ENCODE results near the gene WDR81. TPM values are rescaled to one million over a fixed set of nuclear protein-coding genes. Genes with fewer than 3 reads are reported as not detected.

WDR81 gene
- total and polyA plus RNA-seq, 2 experiments from 2014 or later, result 3.5 to 14.5 TPM

DNA sequence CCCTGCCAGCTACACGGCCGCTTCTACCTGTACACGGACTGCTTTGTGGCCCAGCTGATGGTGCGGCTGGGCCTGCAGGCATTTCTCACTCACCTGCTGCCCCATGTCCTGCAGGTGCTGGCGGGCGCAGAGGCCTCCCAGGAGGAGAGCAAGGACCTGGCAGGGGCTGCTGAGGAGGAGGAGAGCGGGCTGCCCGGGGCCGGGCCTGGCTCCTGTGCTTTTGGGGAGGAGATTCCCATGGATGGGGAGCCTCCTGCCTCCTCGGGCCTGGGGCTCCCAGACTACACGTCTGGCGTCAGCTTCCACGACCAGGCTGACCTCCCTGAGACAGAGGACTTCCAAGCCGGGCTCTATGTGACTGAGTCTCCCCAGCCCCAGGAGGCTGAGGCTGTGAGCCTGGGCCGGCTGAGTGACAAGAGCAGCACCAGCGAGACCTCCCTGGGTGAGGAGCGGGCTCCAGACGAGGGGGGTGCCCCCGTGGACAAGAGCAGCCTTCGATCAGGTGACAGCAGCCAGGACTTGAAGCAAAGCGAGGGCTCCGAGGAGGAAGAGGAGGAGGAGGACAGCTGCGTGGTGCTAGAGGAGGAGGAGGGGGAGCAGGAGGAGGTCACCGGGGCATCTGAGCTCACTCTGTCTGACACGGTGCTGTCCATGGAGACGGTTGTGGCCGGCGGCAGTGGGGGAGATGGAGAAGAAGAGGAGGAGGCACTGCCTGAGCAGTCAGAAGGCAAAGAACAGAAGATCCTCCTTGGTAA, 3.5 kb downstream of the WDR81 start (continued):
- TF ChIP-seq, protein P1, sequence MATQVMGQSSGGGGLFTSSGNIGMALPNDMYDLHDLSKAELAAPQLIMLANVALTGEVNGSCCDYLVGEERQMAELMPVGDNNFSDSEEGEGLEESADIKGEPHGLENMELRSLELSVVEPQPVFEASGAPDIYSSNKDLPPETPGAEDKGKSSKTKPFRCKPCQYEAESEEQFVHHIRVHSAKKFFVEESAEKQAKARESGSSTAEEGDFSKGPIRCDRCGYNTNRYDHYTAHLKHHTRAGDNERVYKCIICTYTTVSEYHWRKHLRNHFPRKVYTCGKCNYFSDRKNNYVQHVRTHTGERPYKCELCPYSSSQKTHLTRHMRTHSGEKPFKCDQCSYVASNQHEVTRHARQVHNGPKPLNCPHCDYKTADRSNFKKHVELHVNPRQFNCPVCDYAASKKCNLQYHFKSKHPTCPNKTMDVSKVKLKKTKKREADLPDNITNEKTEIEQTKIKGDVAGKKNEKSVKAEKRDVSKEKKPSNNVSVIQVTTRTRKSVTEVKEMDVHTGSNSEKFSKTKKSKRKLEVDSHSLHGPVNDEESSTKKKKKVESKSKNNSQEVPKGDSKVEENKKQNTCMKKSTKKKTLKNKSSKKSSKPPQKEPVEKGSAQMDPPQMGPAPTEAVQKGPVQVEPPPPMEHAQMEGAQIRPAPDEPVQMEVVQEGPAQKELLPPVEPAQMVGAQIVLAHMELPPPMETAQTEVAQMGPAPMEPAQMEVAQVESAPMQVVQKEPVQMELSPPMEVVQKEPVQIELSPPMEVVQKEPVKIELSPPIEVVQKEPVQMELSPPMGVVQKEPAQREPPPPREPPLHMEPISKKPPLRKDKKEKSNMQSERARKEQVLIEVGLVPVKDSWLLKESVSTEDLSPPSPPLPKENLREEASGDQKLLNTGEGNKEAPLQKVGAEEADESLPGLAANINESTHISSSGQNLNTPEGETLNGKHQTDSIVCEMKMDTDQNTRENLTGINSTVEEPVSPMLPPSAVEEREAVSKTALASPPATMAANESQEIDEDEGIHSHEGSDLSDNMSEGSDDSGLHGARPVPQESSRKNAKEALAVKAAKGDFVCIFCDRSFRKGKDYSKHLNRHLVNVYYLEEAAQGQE (IDR thresholded peaks at IDR 0.05; ENCODE audit: unreplicated experiment), result no peak

DNA sequence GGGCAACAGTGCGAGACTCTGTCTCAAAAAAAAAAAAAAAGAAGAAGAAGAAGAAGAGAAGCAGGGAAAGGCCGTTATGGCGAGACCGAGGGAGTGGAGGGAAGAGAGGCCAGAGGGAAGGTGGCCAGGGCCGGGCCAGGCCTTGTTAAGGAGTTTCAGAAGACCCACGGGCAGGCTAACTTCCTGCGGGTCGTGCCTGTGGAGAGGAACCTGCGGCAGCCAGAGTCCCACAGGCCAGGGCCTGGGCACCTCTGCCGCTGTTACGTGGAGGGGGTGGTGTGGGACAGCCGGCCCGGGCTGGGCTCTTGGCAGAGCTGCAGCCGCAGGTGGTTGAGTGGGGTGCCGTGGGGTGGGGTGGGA, 5.4 kb downstream of the WDR81 start:
- ATAC-seq, result no peak
- Mint-ChIP-seq H3K4me3 (no peak overlapping the region; the same call in 2 of the 3 replicates), H3K27me3 (ENCODE audit: insufficient read depth, low read depth, poor library complexity) (peaks cover 19% of the 10 kb centered on the region), H3K4me1 (no peaks in the 10 kb centered on the region; the same call in 2 of the 3 replicates), H3K36me3 (ENCODE audit: low read depth) (peaks cover 8% of the 10 kb centered on the region), H3K27ac (no peak overlapping the region), H3K9me3 (no peaks in the 10 kb centered on the region)
- Histone ChIP-seq H3K4me1 (ENCODE audit: insufficient read depth) (no peaks in the 10 kb centered on the region), H3K4me3 (no peak overlapping the region), H3K9me2 (ENCODE audit: insufficient read depth) (no peaks in the 10 kb centered on the region), H2AFZ (no peak overlapping the region), H3K36me3 (ENCODE audit: insufficient read depth) (no peaks in the 10 kb centered on the region), H3K79me2 (replicated peaks; ENCODE audit: insufficient read depth) (no peaks in the 10 kb centered on the region), H3K27ac (ENCODE audit: low read depth) (no peak overlapping the region), H3K4me2 (no peak overlapping the region), H3F3A (replicated peaks; ENCODE audit: low read depth) (no peaks in the 10 kb centered on the region), H4K20me1 (replicated peaks; ENCODE audit: insufficient read depth) (no peaks in the 10 kb centered on the region), H3K27me3 (ENCODE audit: insufficient read depth) (no peaks in the 10 kb centered on the region)
- TF ChIP-seq EZH2 (IDR thresholded peaks at IDR 0.05; ENCODE audit: low read depth, unreplicated experiment), result no peak
- TF ChIP-seq EZH2phosphoT487 (IDR thresholded peaks at IDR 0.05; ENCODE audit: unreplicated experiment), result no peak
- TF ChIP-seq STAT1 (IDR thresholded peaks at IDR 0.05; ENCODE audit: unreplicated experiment), result no peak
- no peak for TF ChIP-seq CREB1 (CRISPR knock-in tag; IDR thresholded peaks at IDR 0.05; ENCODE audit: low read depth)
- TF ChIP-seq, protein P2, sequence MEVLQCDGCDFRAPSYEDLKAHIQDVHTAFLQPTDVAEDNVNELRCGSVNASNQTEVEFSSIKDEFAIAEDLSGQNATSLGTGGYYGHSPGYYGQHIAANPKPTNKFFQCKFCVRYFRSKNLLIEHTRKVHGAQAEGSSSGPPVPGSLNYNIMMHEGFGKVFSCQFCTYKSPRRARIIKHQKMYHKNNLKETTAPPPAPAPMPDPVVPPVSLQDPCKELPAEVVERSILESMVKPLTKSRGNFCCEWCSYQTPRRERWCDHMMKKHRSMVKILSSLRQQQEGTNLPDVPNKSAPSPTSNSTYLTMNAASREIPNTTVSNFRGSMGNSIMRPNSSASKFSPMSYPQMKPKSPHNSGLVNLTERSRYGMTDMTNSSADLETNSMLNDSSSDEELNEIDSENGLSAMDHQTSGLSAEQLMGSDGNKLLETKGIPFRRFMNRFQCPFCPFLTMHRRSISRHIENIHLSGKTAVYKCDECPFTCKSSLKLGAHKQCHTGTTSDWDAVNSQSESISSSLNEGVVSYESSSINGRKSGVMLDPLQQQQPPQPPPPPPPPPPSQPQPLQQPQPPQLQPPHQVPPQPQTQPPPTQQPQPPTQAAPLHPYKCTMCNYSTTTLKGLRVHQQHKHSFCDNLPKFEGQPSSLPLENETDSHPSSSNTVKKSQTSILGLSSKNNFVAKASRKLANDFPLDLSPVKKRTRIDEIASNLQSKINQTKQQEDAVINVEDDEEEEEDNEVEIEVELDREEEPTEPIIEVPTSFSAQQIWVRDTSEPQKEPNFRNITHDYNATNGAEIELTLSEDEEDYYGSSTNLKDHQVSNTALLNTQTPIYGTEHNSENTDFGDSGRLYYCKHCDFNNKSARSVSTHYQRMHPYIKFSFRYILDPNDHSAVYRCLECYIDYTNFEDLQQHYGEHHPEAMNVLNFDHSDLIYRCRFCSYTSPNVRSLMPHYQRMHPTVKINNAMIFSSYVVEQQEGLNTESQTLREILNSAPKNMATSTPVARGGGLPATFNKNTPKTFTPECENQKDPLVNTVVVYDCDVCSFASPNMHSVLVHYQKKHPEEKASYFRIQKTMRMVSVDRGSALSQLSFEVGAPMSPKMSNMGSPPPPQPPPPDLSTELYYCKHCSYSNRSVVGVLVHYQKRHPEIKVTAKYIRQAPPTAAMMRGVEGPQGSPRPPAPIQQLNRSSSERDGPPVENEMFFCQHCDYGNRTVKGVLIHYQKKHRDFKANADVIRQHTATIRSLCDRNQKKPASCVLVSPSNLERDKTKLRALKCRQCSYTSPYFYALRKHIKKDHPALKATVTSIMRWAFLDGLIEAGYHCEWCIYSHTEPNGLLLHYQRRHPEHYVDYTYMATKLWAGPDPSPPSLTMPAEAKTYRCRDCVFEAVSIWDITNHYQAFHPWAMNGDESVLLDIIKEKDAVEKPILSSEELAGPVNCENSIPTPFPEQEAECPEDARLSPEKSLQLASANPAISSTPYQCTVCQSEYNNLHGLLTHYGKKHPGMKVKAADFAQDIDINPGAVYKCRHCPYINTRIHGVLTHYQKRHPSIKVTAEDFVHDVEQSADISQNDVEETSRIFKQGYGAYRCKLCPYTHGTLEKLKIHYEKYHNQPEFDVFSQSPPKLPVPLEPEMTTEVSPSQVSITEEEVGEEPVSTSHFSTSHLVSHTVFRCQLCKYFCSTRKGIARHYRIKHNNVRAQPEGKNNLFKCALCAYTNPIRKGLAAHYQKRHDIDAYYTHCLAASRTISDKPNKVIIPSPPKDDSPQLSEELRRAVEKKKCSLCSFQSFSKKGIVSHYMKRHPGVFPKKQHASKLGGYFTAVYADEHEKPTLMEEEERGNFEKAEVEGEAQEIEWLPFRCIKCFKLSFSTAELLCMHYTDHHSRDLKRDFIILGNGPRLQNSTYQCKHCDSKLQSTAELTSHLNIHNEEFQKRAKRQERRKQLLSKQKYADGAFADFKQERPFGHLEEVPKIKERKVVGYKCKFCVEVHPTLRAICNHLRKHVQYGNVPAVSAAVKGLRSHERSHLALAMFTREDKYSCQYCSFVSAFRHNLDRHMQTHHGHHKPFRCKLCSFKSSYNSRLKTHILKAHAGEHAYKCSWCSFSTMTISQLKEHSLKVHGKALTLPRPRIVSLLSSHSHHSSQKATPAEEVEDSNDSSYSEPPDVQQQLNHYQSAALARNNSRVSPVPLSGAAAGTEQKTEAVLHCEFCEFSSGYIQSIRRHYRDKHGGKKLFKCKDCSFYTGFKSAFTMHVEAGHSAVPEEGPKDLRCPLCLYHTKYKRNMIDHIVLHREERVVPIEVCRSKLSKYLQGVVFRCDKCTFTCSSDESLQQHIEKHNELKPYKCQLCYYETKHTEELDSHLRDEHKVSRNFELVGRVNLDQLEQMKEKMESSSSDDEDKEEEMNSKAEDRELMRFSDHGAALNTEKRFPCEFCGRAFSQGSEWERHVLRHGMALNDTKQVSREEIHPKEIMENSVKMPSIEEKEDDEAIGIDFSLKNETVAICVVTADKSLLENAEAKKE (CRISPR knock-in tag; IDR thresholded peaks at IDR 0.05), result no peak
- TF ChIP-seq, protein P3, sequence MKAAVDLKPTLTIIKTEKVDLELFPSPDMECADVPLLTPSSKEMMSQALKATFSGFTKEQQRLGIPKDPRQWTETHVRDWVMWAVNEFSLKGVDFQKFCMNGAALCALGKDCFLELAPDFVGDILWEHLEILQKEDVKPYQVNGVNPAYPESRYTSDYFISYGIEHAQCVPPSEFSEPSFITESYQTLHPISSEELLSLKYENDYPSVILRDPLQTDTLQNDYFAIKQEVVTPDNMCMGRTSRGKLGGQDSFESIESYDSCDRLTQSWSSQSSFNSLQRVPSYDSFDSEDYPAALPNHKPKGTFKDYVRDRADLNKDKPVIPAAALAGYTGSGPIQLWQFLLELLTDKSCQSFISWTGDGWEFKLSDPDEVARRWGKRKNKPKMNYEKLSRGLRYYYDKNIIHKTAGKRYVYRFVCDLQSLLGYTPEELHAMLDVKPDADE (IDR thresholded peaks at IDR 0.05), result no peak
- no peak for DNase-seq (ENCODE audit: low spot score)
